ENCODE results near the gene ACOT13. TPM values are rescaled to one million over a fixed set of nuclear protein-coding genes. Genes with fewer than 3 reads are reported as not detected.

ACOT13 gene
- total and polyA plus RNA-seq, 2 of the 8 experiments (the other 6 are each of a cell fraction or from before 2014, with no cell fraction given), result 27.6 to 40.6 TPM

- no peak overlapping the region for H4K91ac ChIP-seq (replicated peaks; ENCODE audit: insufficient read length, low read length)
- H3K27me3 ChIP-seq (replicated peaks in 1 of 4; ENCODE audit: control insufficient read depth in 3 of 4, extremely low read depth in 1 of 4, insufficient read depth in 3 of 4, low read length in 3 of 4), result no peaks in the 10 kb centered on the region; a peak in 1 of 7 replicates
- no peak overlapping the region for H2BK20ac ChIP-seq (ENCODE audit: low read length)
- H3K4me3 ChIP-seq (ENCODE audit: extremely low read depth in 1 of 4, insufficient read depth in 2 of 4, low read depth in 3 of 4, low read length in 4 of 4), result no peak overlapping the region
- H3K23me2 ChIP-seq (ENCODE audit: low read depth, low read length), result peaks cover 5% of the 10 kb centered on the region
- ChIA-PET POLR2A (ENCODE audit: partially characterized antibody) (interaction anchor here (0.9 to 2.1 kb wide), 3 partner anchors 9 to 17 kb away, joined by 3 to 9 read pairs (median 3); partner anchors contain the start of genes ACOT13 and TDP2), CTCF (ENCODE audit: partially characterized antibody) (interaction anchor here (1.7 kb wide), 1 partner anchor 16 kb away, joined by 4 read pairs; no protein-coding TSS in a partner anchor)
- H3K56ac ChIP-seq (replicated peaks; ENCODE audit: insufficient read length, low read depth, low read length), result no peak overlapping the region
- no peak overlapping the region for H2AK5ac ChIP-seq (ENCODE audit: low read depth, low read length)
- H3K79me2 ChIP-seq (ENCODE audit: control insufficient read depth in 1 of 2, insufficient read depth in 2 of 2, low read length in 2 of 2), result no peaks in the 10 kb centered on the region
- H3K9me3 ChIP-seq (ENCODE audit: insufficient read depth in 2 of 2, low read depth in 1 of 2, low read length in 1 of 2), result no peaks in the 10 kb centered on the region
- H4K20me1 ChIP-seq (replicated peaks in 1 of 2; ENCODE audit: control insufficient read depth in 1 of 2, insufficient read depth in 2 of 2, low read length in 2 of 2), result no peaks in the 10 kb centered on the region
- H4K5ac ChIP-seq (ENCODE audit: insufficient read length, low read depth, low read length), result no peak overlapping the region
- no peak overlapping the region for H2BK5ac ChIP-seq (ENCODE audit: low read depth, low read length)
- H2BK12ac ChIP-seq (ENCODE audit: low read depth, low read length), result no peak overlapping the region
- H3K4ac ChIP-seq (replicated peaks; ENCODE audit: insufficient read length, low read depth, low read length), result no peak overlapping the region
- H3K18ac ChIP-seq (ENCODE audit: extremely low read depth, low read length), result no peak overlapping the region
- no peak overlapping the region for H2BK120ac ChIP-seq (replicated peaks; ENCODE audit: low read depth, low read length)
- DNase-seq (ENCODE audit: low read depth in 1 of 2, low spot score in 2 of 2) (no peak), FAIRE-seq (no peak)
- no peak overlapping the region for H2BK15ac ChIP-seq (ENCODE audit: low read length)
- no peak overlapping the region for H3K27ac ChIP-seq (ENCODE audit: low read depth, low read length)
- H3K14ac ChIP-seq (ENCODE audit: insufficient read length), result no peak overlapping the region
- no peaks in the 10 kb centered on the region for H3K79me1 ChIP-seq (ENCODE audit: low read depth, low read length)
- H2AFZ ChIP-seq (ENCODE audit: low read length), result no peak overlapping the region
- no peak overlapping the region for H3K4me2 ChIP-seq (ENCODE audit: insufficient read depth in 1 of 2, low read depth in 2 of 2, low read length in 2 of 2)
- no peak overlapping the region for H4K8ac ChIP-seq (ENCODE audit: extremely low read depth, insufficient read depth, low read length)
- H3K36me3 ChIP-seq (ENCODE audit: control insufficient read depth in 2 of 4, insufficient read depth in 4 of 4, low read length in 3 of 4), result peaks cover 10 to 42% (median 23%) of the 10 kb centered on the region in 4 experiments; a peak in 7 of 8 replicates
- H3K23ac ChIP-seq (ENCODE audit: insufficient read length), result no peak overlapping the region
- WGBS, 2 experiments (ENCODE audit: extremely low coverage in 1 of 2, insufficient coverage in 1 of 2, insufficient read length in 1 of 2, insufficient replicate concordance in 2 of 2, low coverage in 1 of 2, low lambda C conversion rate in 2 of 2, missing lambda C conversion rate in 1 of 2), result 92% methylated on average over 2 of the region's 2 CpGs; no CpG with 5 or more reads in 1 of the 2 experiments
- H3K9ac ChIP-seq (replicated peaks in 1 of 4; ENCODE audit: extremely low read depth in 1 of 4, low read depth in 3 of 4, low read length in 3 of 4), result no peak overlapping the region
- no peaks in the 10 kb centered on the region for H3K4me1 ChIP-seq (replicated peaks in 1 of 4; ENCODE audit: control insufficient read depth in 3 of 4, insufficient read depth in 4 of 4, low read length in 3 of 4)
- TF ChIP-seq ZNF274 (IDR thresholded peaks at IDR 0.05; ENCODE audit: borderline replicate concordance, extremely low read depth, low read length) (no peak), SIRT6 (IDR thresholded peaks at IDR 0.05; ENCODE audit: low read length) (no peak), CREB1 (IDR thresholded peaks at IDR 0.05) (no peak), RNF2 (IDR thresholded peaks at IDR 0.05; ENCODE audit: borderline replicate concordance, low read depth, low read length, missing control alignments, poor library complexity, severe bottlenecking) (no peak), SUZ12 (IDR thresholded peaks at IDR 0.05; ENCODE audit: low read length) (no peak), RBBP5 (IDR thresholded peaks at IDR 0.05; ENCODE audit: borderline replicate concordance, low read depth, low read length) (no peak), KDM4A (IDR thresholded peaks at IDR 0.05; ENCODE audit: low read depth, low read length, severe bottlenecking) (no peak), BRCA1 (IDR thresholded peaks at IDR 0.05; ENCODE audit: low read depth, low read length) (no peak), SRF (IDR thresholded peaks at IDR 0.05; ENCODE audit: low read depth, low read length) (no peak), POLR2AphosphoS5 (IDR thresholded peaks at IDR 0.05; ENCODE audit: low read depth, low read length) (no peak), CTCF (IDR thresholded peaks at IDR 0.05; ENCODE audit: control extremely low read depth in 1 of 3, insufficient read depth in 1 of 3, low read depth in 1 of 3, low read length in 3 of 3) (no peak), TEAD4 (IDR thresholded peaks at IDR 0.05; ENCODE audit: low read depth, low read length) (no peak)
Observed at GRCh38 chr6:24649691-24650090, 17.2 kb upstream of the ACOT13 start.
